ENCODE data around the gene CHCHD6.

CHCHD6 gene

GRCh38 chr3:126964261-126964660 is 260.2 kb downstream of the CHCHD6 start:
- no peak for DNase-seq

- no peak for DNase-seq
Measured at GRCh38 chr3:126964950-126965349, 260.9 kb downstream of the CHCHD6 start.

GRCh38 chr3:126965526-126966080 is 261.6 kb downstream of the CHCHD6 start:
- no peak for DNase-seq

- no peak for DNase-seq
Measured at GRCh38 chr3:126967386-126967785, 263.3 kb downstream of the CHCHD6 start.

GRCh38 chr3:126968391-126969390 is 264.7 kb downstream of the CHCHD6 start:
- DNase-seq, result no peak

- no peak for DNase-seq
Measured at GRCh38 chr3:126969586-126969985, 265.5 kb downstream of the CHCHD6 start.

- DNase-seq, result no peak
Measured at GRCh38 chr3:126970101-126970500, 266.1 kb downstream of the CHCHD6 start.

- DNase-seq, result no peak
Measured at GRCh38 chr3:126970921-126971320, 266.9 kb downstream of the CHCHD6 start.

GRCh38 chr3:126971891-126972351 is 267.9 kb downstream of the CHCHD6 start:
- DNase-seq, result no peak

- no peak for DNase-seq
Measured at GRCh38 chr3:126972866-126973265, 268.8 kb downstream of the CHCHD6 start.

- DNase-seq, result no peak
Measured at GRCh38 chr3:126973814-126974213, 269.8 kb downstream of the CHCHD6 start.

GRCh38 chr3:126974756-126975155 is 270.7 kb downstream of the CHCHD6 start:
- no peak for DNase-seq

GRCh38 chr3:126976906-126977305 is 272.9 kb downstream of the CHCHD6 start:
- no peak for DNase-seq

- no peak for DNase-seq
Measured at GRCh38 chr3:126977821-126978220, 273.8 kb downstream of the CHCHD6 start.

- DNase-seq, result no peak
Measured at GRCh38 chr3:126978291-126978690, 274.3 kb downstream of the CHCHD6 start.

GRCh38 chr3:126979046-126979628 is 275.1 kb downstream of the CHCHD6 start:
- DNase-seq, result no peak

GRCh38 chr3:126980266-126980811 is 276.3 kb downstream of the CHCHD6 start:
- no peak for DNase-seq

- DNase-seq, result no peak
Measured at GRCh38 chr3:126982126-126982470, 278.1 kb downstream of the CHCHD6 start.

- DNase-seq, result peak; percentile 31
Measured at GRCh38 chr3:126982471-126983175, 278.6 kb downstream of the CHCHD6 start, which contains the start of gene PLXNA1. Gene PLXNA1 (plus strand): TSS chr3:126983115. CDS start chr3:126988594, 5,479 bp downstream.

- DNase-seq, result no peak
Measured at GRCh38 chr3:126983276-126983652, 279.2 kb downstream of the CHCHD6 start.

- DNase-seq, result no peak
Measured at GRCh38 chr3:126983653-126984390, 279.8 kb downstream of the CHCHD6 start.
